ENCODE results near the gene RAB40C.

Gene RAB40C

GRCh38 chr16:617855-618254 is 28.0 kb downstream of the RAB40C start:
- no peak for DNase-seq (ENCODE audit: extremely low spot score)
- TF ChIP-seq ARNT (IDR thresholded peaks at IDR 0.05), result no peak
- no peak for TF ChIP-seq TARDBP (IDR thresholded peaks at IDR 0.05)
- TF ChIP-seq PKNOX1 (IDR thresholded peaks at IDR 0.05), result no peak
- no peak for TF ChIP-seq NFRKB (IDR thresholded peaks at IDR 0.05)
- no peak for TF ChIP-seq FOXK2 (IDR thresholded peaks at IDR 0.05)
- no peak for TF ChIP-seq L3MBTL2 (conservative IDR thresholded peaks at IDR 0.05)
- TF ChIP-seq SP1 (IDR thresholded peaks at IDR 0.05), result no peak
- no peak for TF ChIP-seq HDGF (IDR thresholded peaks at IDR 0.05; ENCODE audit: borderline replicate concordance)
- no peak for TF ChIP-seq ELF4 (IDR thresholded peaks at IDR 0.05)
- TF ChIP-seq BHLHE40 (IDR thresholded peaks at IDR 0.05; ENCODE audit: borderline replicate concordance), result no peak
- TF ChIP-seq SUZ12 (IDR thresholded peaks at IDR 0.05), result no peak
- TF ChIP-seq FOXA1 (IDR thresholded peaks at IDR 0.05), result no peak
- TF ChIP-seq ZNF384 (IDR thresholded peaks at IDR 0.05), result no peak
- TF ChIP-seq FOXM1 (IDR thresholded peaks at IDR 0.05; ENCODE audit: borderline replicate concordance), result no peak
- TF ChIP-seq CTBP1 (IDR thresholded peaks at IDR 0.05; ENCODE audit: borderline replicate concordance), result no peak
- no peak for TF ChIP-seq LEF1 (IDR thresholded peaks at IDR 0.05; ENCODE audit: borderline replicate concordance)
- ChIA-PET POLR2A (no interaction called here), CTCF (no interaction called here)

- CTCF ChIA-PET, result interaction anchor here (0.6 kb wide), 1 partner anchor 244 kb away, joined by 3 read pairs; no protein-coding TSS in a partner anchor
- DNase-seq (ENCODE audit: extremely low spot score), result no peak
- no peak for TF ChIP-seq BHLHE40 (IDR thresholded peaks at IDR 0.05; ENCODE audit: borderline replicate concordance)
- TF ChIP-seq SUZ12 (IDR thresholded peaks at IDR 0.05), result no peak
- TF ChIP-seq TARDBP (IDR thresholded peaks at IDR 0.05), result no peak
- POLR2A ChIA-PET, result no interaction called here
These were observed 29.7 kb downstream of the RAB40C start for GRCh38 chr16:619476-620100.

GRCh38 chr16:620700-621525 is 31.0 kb downstream of the RAB40C start:
- TF ChIP-seq PKNOX1 (IDR thresholded peaks at IDR 0.05), result no peak
- TF ChIP-seq BHLHE40 (IDR thresholded peaks at IDR 0.05; ENCODE audit: borderline replicate concordance), result no peak
- TF ChIP-seq FOXK2 (IDR thresholded peaks at IDR 0.05), result no peak
- no peak for TF ChIP-seq NFRKB (IDR thresholded peaks at IDR 0.05)
- no peak for TF ChIP-seq LEF1 (IDR thresholded peaks at IDR 0.05; ENCODE audit: borderline replicate concordance)
- no peak for TF ChIP-seq ARNT (IDR thresholded peaks at IDR 0.05)
- no peak for TF ChIP-seq CTBP1 (IDR thresholded peaks at IDR 0.05; ENCODE audit: borderline replicate concordance)
- TF ChIP-seq ELF4 (IDR thresholded peaks at IDR 0.05), result no peak
- TF ChIP-seq SP1 (IDR thresholded peaks at IDR 0.05), result no peak
- TF ChIP-seq SUZ12 (IDR thresholded peaks at IDR 0.05), result no peak
- TF ChIP-seq HDGF (IDR thresholded peaks at IDR 0.05; ENCODE audit: borderline replicate concordance), result no peak
- no peak for TF ChIP-seq FOXA1 (IDR thresholded peaks at IDR 0.05)
- TF ChIP-seq TARDBP (IDR thresholded peaks at IDR 0.05), result no peak
- TF ChIP-seq ZNF384 (IDR thresholded peaks at IDR 0.05), result no peak
- no peak for TF ChIP-seq FOXM1 (IDR thresholded peaks at IDR 0.05; ENCODE audit: borderline replicate concordance)
- ChIA-PET POLR2A (interaction anchor here (1.3 kb wide), 1 partner anchor 29 kb away, joined by 4 read pairs; the partner anchor contains the start of gene WDR90), CTCF (interaction anchor here (2.0 kb wide), 1 partner anchor 11 kb away, joined by 6 read pairs; no protein-coding TSS in a partner anchor)
- DNase-seq (ENCODE audit: extremely low spot score), result no peak

GRCh38 chr16:621526-622105 is 31.8 kb downstream of the RAB40C start:
- no peak for DNase-seq (ENCODE audit: extremely low spot score)
- CTCF ChIA-PET, result interaction anchor here (1.0 to 2.0 kb wide), 3 partner anchors 12 to 20 kb away, joined by 4 to 6 read pairs (median 5); no protein-coding TSS in a partner anchor
- POLR2A ChIA-PET, result interaction anchor here (1.2 to 1.3 kb wide), 2 partner anchors 15 to 28 kb away, joined by 4 read pairs; partner anchors contain the start of genes METTL26 and WDR90

More at GRCh38 chr16:621526-622105, 31.8 kb downstream of the RAB40C start:
- TF ChIP-seq LEF1 (IDR thresholded peaks at IDR 0.05; ENCODE audit: borderline replicate concordance) (no peak), SP1 (IDR thresholded peaks at IDR 0.05) (no peak), FOXM1 (IDR thresholded peaks at IDR 0.05; ENCODE audit: borderline replicate concordance) (no peak), FOXA1 (IDR thresholded peaks at IDR 0.05) (no peak), ELF4 (IDR thresholded peaks at IDR 0.05) (no peak), BHLHE40 (IDR thresholded peaks at IDR 0.05; ENCODE audit: borderline replicate concordance) (no peak), PKNOX1 (IDR thresholded peaks at IDR 0.05) (no peak), SUZ12 (IDR thresholded peaks at IDR 0.05) (no peak), CTBP1 (IDR thresholded peaks at IDR 0.05; ENCODE audit: borderline replicate concordance) (no peak), FOXK2 (IDR thresholded peaks at IDR 0.05) (no peak), NFRKB (IDR thresholded peaks at IDR 0.05) (no peak), ARNT (IDR thresholded peaks at IDR 0.05) (no peak), ZNF384 (IDR thresholded peaks at IDR 0.05) (no peak), L3MBTL2 (conservative IDR thresholded peaks at IDR 0.05) (no peak)
